Adrenal gland (tissue), 12 donors: ENCODE results near the gene PTPRD. TPM values are rescaled to one million over a fixed set of nuclear protein-coding genes. Genes with fewer than 3 reads are reported as not detected.

ENCODE experiments used
- DNase-seq, 7 donors: peaks; one replicate each; pipeline ENCODE4 v3.0.0-alpha.2; 2019 to 2020
- H3K27ac ChIP-seq, 5 donors: fragments of 200-600 bp; sonication (generic) in 4 of 5; 1 replicate in 3 of 5; 2 replicates in 2 of 5; pipeline versions ENCODE4 v1.5.1 to v1.8.0; 2016 to 2020; ENCODE audit warnings: mild to moderate bottlenecking in 1 of 5
- H3K27me3 ChIP-seq: fragments of 200-600 bp; 2 replicates; pipeline ENCODE4 v1.8.0; 2021
- H3K36me3 ChIP-seq, 2 donors: fragments of 200-600 bp; replicated peaks in 1 of 2; 1 replicate in 1 of 2; 2 replicates in 1 of 2; pipeline versions ENCODE4 v1.5.1 to v1.8.0; 2018 to 2022
- H3K4me1 ChIP-seq, 2 donors: fragments of 200-600 bp; replicated peaks in 1 of 2; 1 replicate in 1 of 2; 2 replicates in 1 of 2; pipeline versions ENCODE4 v1.5.1 to v1.8.0; 2018 to 2021
- H3K4me3 ChIP-seq, 4 donors: fragments of 200-600 bp; sonication (generic) in 3 of 4; one replicate each; pipeline ENCODE4 v1.5.1; 2016 to 2018
- H3K9me3 ChIP-seq, 3 donors: fragments of 200-600 bp; sonication (generic) in 1 of 3; replicated peaks in 1 of 3; 1 replicate in 2 of 3; 2 replicates in 1 of 3; pipeline versions ENCODE4 v1.5.1 to v1.8.0; 2016 to 2021
- CTCF ChIP-seq, 6 experiments: fragments of 450-650 bp in 4 of 6; fragments of 200-600 bp in 2 of 6; sonication (generic) in 1 of 6; IDR thresholded peaks; 1 replicate in 5 of 6; 2 replicates in 1 of 6; pipeline versions ENCODE4 v1.5.1 to v1.8.0; 2016 to 2021; ENCODE audit warnings: antibody characterized with exemption in 6 of 6, mild to moderate bottlenecking in 2 of 6, moderate library complexity in 1 of 6
- POLR2A ChIP-seq, 2 donors: fragments of 450-650 bp; IDR thresholded peaks; one replicate each; pipeline ENCODE4 v1.6.1; 2017; ENCODE audit warnings: antibody characterized with exemption in 2 of 2, mild to moderate bottlenecking in 2 of 2, moderate library complexity in 1 of 2
- WGBS, 4 donors: extraction: QIAGEN DNeasy Blood & Tissue Kit in 2 of 4; methylation state at CpG; one replicate each; pipeline versions ENCODE4 v1.1.5 to v1.1.7; 2013 to 2017; 5-methylcytosine and 5-hydroxymethylcytosine counted together
- intact Hi-C, 2 donors: fragments of 100-400 bp; cut with DNase I; formaldehyde crosslinking; loops; one replicate each; pipeline versions ENCODE4 v1.14.1 to v1.15.0; 2022 to 2023
- polyA plus RNA-seq, 3 donors: library from polyadenylated mRNA; stranded (reverse); fragments of 200-250 nt in 2 of 3; fragments of 350-450 nt in 1 of 3; fragmentation: Illumina TruSeq in 1 of 3; extraction: RNeasy Lipid Tissue Mini Kit (QIAGEN cat#74804) in 1 of 3; gene quantifications; one replicate each; pipeline ENCODE4 v1.2.3, GENCODE V29; 2013 to 2014
- total RNA-seq, 9 donors: library from RNA; depleted of rRNA in 4 of 9; stranded (reverse); fragments of >200 nt in 4 of 9; fragments of 120-200 nt in 1 of 9; fragmentation: NEBNext Ultra II Directional in 1 of 9; extraction: Animal tissue kit (Norgen Biotek cat#: 25700) in 1 of 9; gene quantifications; one replicate each; pipeline versions ENCODE4 v1.1.0 to v1.2.4, GENCODE V29; 2013 to 2023
- donor health status: healthy with polysubstance abuse.
- donor health status: Bipolar disorder and iron deficiency.
- donor health status: DM: yes; HTN: yes; CAD: no.
- donor health status: DM: no; HTN: no; CAD: no.
- donor health status: DM: no; HTN: no; CAD: no.
- donor health status: DM: yes; HTN: yes; CAD: no.

PTPRD gene
- total and polyA plus RNA-seq, 12 donors: 0.61 to 71.2 (median 4.5) TPM

GRCh38 chr9:8649160-8649559 is 1963.6 kb downstream of the PTPRD start:
- Histone ChIP-seq H3K4me3 (no peak overlapping the region), H3K9me3 (no peaks in the 10 kb centered on the region), H3K36me3 (no peaks in the 10 kb centered on the region), H3K4me1 (no peaks in the 10 kb centered on the region), H3K27me3 (no peaks in the 10 kb centered on the region), H3K27ac (no peak overlapping the region)
- DNase-seq: no peak
- WGBS, 4 donors: 48 to 57% (median 53%) methylated on average over 2 of the region's 2 CpGs
- TF ChIP-seq CTCF (IDR thresholded peaks at IDR 0.05): no peak
- no peak for TF ChIP-seq POLR2A (IDR thresholded peaks at IDR 0.05)
- intact Hi-C loops: no loop called here

- no peaks in the 10 kb centered on the region for H3K27me3 ChIP-seq
- WGBS, 4 donors: 58 to 75% (median 69%) methylated on average over 2 of the region's 2 CpGs
- intact Hi-C loops: no loop called here
- no peak overlapping the region for H3K4me3 ChIP-seq
- no peak for TF ChIP-seq CTCF (IDR thresholded peaks at IDR 0.05)
- no peak for TF ChIP-seq POLR2A (IDR thresholded peaks at IDR 0.05)
- no peak overlapping the region for H3K27ac ChIP-seq
- no peaks in the 10 kb centered on the region for H3K36me3 ChIP-seq
- H3K9me3 ChIP-seq: no peaks in the 10 kb centered on the region
- no peak for DNase-seq
- H3K4me1 ChIP-seq: no peaks in the 10 kb centered on the region
Observed at GRCh38 chr9:8648271-8648845, 1964.4 kb downstream of the PTPRD start.

- Histone ChIP-seq H3K27ac (no peak overlapping the region), H3K4me1 (no peaks in the 10 kb centered on the region), H3K4me3 (no peak overlapping the region), H3K36me3 (no peaks in the 10 kb centered on the region), H3K9me3 (no peaks in the 10 kb centered on the region), H3K27me3 (no peaks in the 10 kb centered on the region)
- WGBS, 4 donors: 77 to 85% (median 80%) methylated on average over 6 of the region's 6 CpGs
- DNase-seq: no peak
- TF ChIP-seq POLR2A (IDR thresholded peaks at IDR 0.05) (no peak), CTCF (IDR thresholded peaks at IDR 0.05) (no peak)
- intact Hi-C loops: no loop called here
Observed at GRCh38 chr9:8647824-8648223, 1965.0 kb downstream of the PTPRD start.

- no peak overlapping the region for H3K4me3 ChIP-seq
- no peak for DNase-seq
- no peaks in the 10 kb centered on the region for H3K36me3 ChIP-seq
- no peak for TF ChIP-seq CTCF (IDR thresholded peaks at IDR 0.05)
- TF ChIP-seq POLR2A (IDR thresholded peaks at IDR 0.05): no peak
- H3K4me1 ChIP-seq: no peaks in the 10 kb centered on the region
- intact Hi-C loops: no loop called here
- WGBS, 4 donors: 87 to 98% (median 91%) methylated on average over 10 of the region's 10 CpGs
- H3K9me3 ChIP-seq: no peaks in the 10 kb centered on the region
- no peak overlapping the region for H3K27ac ChIP-seq
- H3K27me3 ChIP-seq: no peaks in the 10 kb centered on the region
Observed at GRCh38 chr9:8644571-8644970, 1968.2 kb downstream of the PTPRD start.
